PC-3 (cell line): ENCODE measurements around the gene JHY.

Source experiments
- CTCF ChIP-seq: fragments of 300-600 bp; sonication (generic); conservative IDR thresholded peaks from 2 replicates; pipeline ENCODE4 v1.5.1; 2017; ENCODE audit warnings: antibody characterized with exemption, low read depth, mild to moderate bottlenecking, low read length
- EZH2 ChIP-seq: fragments of 300-600 bp; sonication (generic); IDR thresholded peaks from one replicate; pipeline ENCODE4 v1.6.1; 2017; ENCODE audit warnings: antibody characterized with exemption, mild to moderate bottlenecking, low read length; ENCODE audit not compliant: unreplicated experiment

- TF ChIP-seq CTCF (0 out of 2 replicates have a peak, but pooled peaks have one; percentile 14), EZH2 (no peak)
Measured at GRCh38 chr11:122850076-122850631, 32.4 kb upstream of the JHY start.
